IPS DF 6.9 (cell line): Measurements from ENCODE around the gene AGTPBP1.
"Not testable (repeated sequence)": the region's sequence is repeated elsewhere in the genome, so short reads cannot be mapped to it uniquely, and the experiment has no call there.

ENCODE experiments used
- DNase-seq: peaks from one replicate; pipeline ENCODE4 v3.0.0-alpha.2; 2013; ENCODE audit warnings: low read depth, low spot score
- H3K27ac ChIP-seq: one replicate; pipeline ENCODE4 v1.5.1; 2013; ENCODE audit warnings: low read length, control low read depth
- H3K27me3 ChIP-seq: 2 replicates; pipeline ENCODE4 v1.6.1; 2013; ENCODE audit warnings: mild to moderate bottlenecking, low read length; ENCODE audit not compliant: control insufficient read depth, insufficient read depth
- H3K36me3 ChIP-seq: 2 replicates; pipeline ENCODE4 v1.6.1; 2013; ENCODE audit warnings: low read length; ENCODE audit not compliant: control insufficient read depth, insufficient read depth
- H3K4me1 ChIP-seq: 2 replicates; pipeline ENCODE4 v1.6.1; 2013; ENCODE audit warnings: low read length; ENCODE audit not compliant: control insufficient read depth, insufficient read depth
- H3K4me3 ChIP-seq: 2 replicates; pipeline ENCODE4 v1.5.1; 2013; ENCODE audit warnings: mild to moderate bottlenecking, low read length
- H3K9me3 ChIP-seq: 2 replicates; pipeline ENCODE4 v1.6.1; 2013; ENCODE audit warnings: low read length, inconsistent platforms; ENCODE audit not compliant: control insufficient read depth, insufficient read depth
- WGBS: extraction: QIAGEN DNeasy Blood & Tissue Kit; methylation state at CpG from one replicate; pipeline ENCODE4 v1.1.7; 2013; ENCODE audit warnings: mixed read lengths, missing lambda C conversion rate; ENCODE audit not compliant: insufficient read length, insufficient coverage; 5-methylcytosine and 5-hydroxymethylcytosine counted together

Gene AGTPBP1

GRCh38 chr9:85741875-85742596 is at the start of gene AGTPBP1:
Gene AGTPBP1, minus strand, starts transcription at chr9:85741954. Its CDS starts 29,421 bp downstream, at chr9:85712533.
- WGBS = no CpG with 5 or more reads among the region's 77 CpGs
- peaks cover 2% of the 10 kb centered on the region; the same call in 1 of the 2 replicates for H3K4me1 ChIP-seq
- H3K9me3 ChIP-seq = no peaks in the 10 kb centered on the region
- peak; percentile 77 for DNase-seq
- no peaks in the 10 kb centered on the region for H3K27me3 ChIP-seq
- H3K36me3 ChIP-seq = no peaks in the 10 kb centered on the region
- peak within 1 kb of the TSS; percentile 98 for H3K4me3 ChIP-seq
- H3K27ac ChIP-seq = no peak within 1 kb of the TSS

GRCh38 chr9:85786116-85786515 is 44.4 kb upstream of the AGTPBP1 start:
- WGBS = no CpG with 5 or more reads among the region's 7 CpGs
- H3K4me1 ChIP-seq = not testable (repeated sequence)

GRCh38 chr9:85773844-85774243 is 32.1 kb upstream of the AGTPBP1 start:
- not testable (repeated sequence) for H3K27me3 ChIP-seq, H3K4me1 ChIP-seq, H3K27ac ChIP-seq, DNase-seq, H3K4me3 ChIP-seq, H3K9me3 ChIP-seq, H3K36me3 ChIP-seq
- no CpG with 5 or more reads among the region's 7 CpGs for WGBS

More at GRCh38 chr9:85786116-85786515, 44.4 kb upstream of the AGTPBP1 start:
- H3K9me3 ChIP-seq, H3K36me3 ChIP-seq, H3K27me3 ChIP-seq, DNase-seq, H3K27ac ChIP-seq, H3K4me3 ChIP-seq: not testable (repeated sequence)

- H3K27ac ChIP-seq, H3K4me3 ChIP-seq, H3K9me3 ChIP-seq, DNase-seq, H3K27me3 ChIP-seq, H3K36me3 ChIP-seq, H3K4me1 ChIP-seq: not testable (repeated sequence)
- WGBS = no CpG with 5 or more reads among the region's 3 CpGs
Observed at GRCh38 chr9:85761802-85762201, 20.0 kb upstream of the AGTPBP1 start.

GRCh38 chr9:85757716-85758115 is 16.0 kb upstream of the AGTPBP1 start:
- H3K36me3 ChIP-seq, H3K4me1 ChIP-seq, H3K4me3 ChIP-seq, H3K27ac ChIP-seq, DNase-seq, H3K27me3 ChIP-seq, H3K9me3 ChIP-seq: not testable (repeated sequence)
- WGBS = no CpG with 5 or more reads among the region's 2 CpGs

GRCh38 chr9:85756216-85756615 is 14.5 kb upstream of the AGTPBP1 start:
- DNase-seq, H3K36me3 ChIP-seq, H3K27me3 ChIP-seq, H3K9me3 ChIP-seq, H3K4me1 ChIP-seq, H3K27ac ChIP-seq, H3K4me3 ChIP-seq: not testable (repeated sequence)
- WGBS = no CpG with 5 or more reads among the region's 1 CpG

GRCh38 chr9:85746309-85746708 is 4.6 kb upstream of the AGTPBP1 start:
- no CpG with 5 or more reads among the region's 2 CpGs for WGBS
- DNase-seq = no peak
- Histone ChIP-seq H3K36me3 (no peaks in the 10 kb centered on the region), H3K27ac (no peak overlapping the region), H3K4me3 (no peak overlapping the region), H3K4me1 (peaks cover 2% of the 10 kb centered on the region; the same call in 1 of the 2 replicates), H3K9me3 (no peaks in the 10 kb centered on the region), H3K27me3 (no peaks in the 10 kb centered on the region)

- DNase-seq = no peak
- Histone ChIP-seq H3K4me3 (no peak overlapping the region), H3K36me3 (no peaks in the 10 kb centered on the region), H3K4me1 (peaks cover 2% of the 10 kb centered on the region; the same call in 1 of the 2 replicates), H3K27me3 (no peaks in the 10 kb centered on the region), H3K27ac (no peak overlapping the region), H3K9me3 (no peaks in the 10 kb centered on the region)
- WGBS = no CpG with 5 or more reads among the region's 2 CpGs
Observed at GRCh38 chr9:85745203-85745602, 3.4 kb upstream of the AGTPBP1 start.

GRCh38 chr9:85744480-85744879 is 2.7 kb upstream of the AGTPBP1 start:
- Histone ChIP-seq H3K4me1 (peaks cover 2% of the 10 kb centered on the region; the same call in 1 of the 2 replicates), H3K27me3 (no peaks in the 10 kb centered on the region), H3K9me3 (no peaks in the 10 kb centered on the region), H3K36me3 (no peaks in the 10 kb centered on the region), H3K4me3 (no peak overlapping the region), H3K27ac (no peak overlapping the region)
- no peak for DNase-seq
- no CpG with 5 or more reads among the region's 7 CpGs for WGBS

- no peaks in the 10 kb centered on the region for H3K9me3 ChIP-seq
- no peak overlapping the region for H3K4me3 ChIP-seq
- H3K27me3 ChIP-seq = no peaks in the 10 kb centered on the region
- no CpG with 5 or more reads among the region's 14 CpGs for WGBS
- H3K27ac ChIP-seq = no peak overlapping the region
- no peak for DNase-seq
- H3K36me3 ChIP-seq = no peaks in the 10 kb centered on the region
- H3K4me1 ChIP-seq = peaks cover 2% of the 10 kb centered on the region; the same call in 1 of the 2 replicates
Observed at GRCh38 chr9:85743275-85744128, 1.7 kb upstream of the AGTPBP1 start.
